DND-41 (cell line): Measurements from ENCODE around the gene STAT5B.
A peak's percentile ranks its signal among the peaks of the same experiment; 100 is the strongest.

Experiments
- ATAC-seq: fragments of 200-7000 bp; cut with Tn5 transposase; 3 replicates; pipeline ENCODE4 v1.9.1; 2021; ENCODE audit warnings: low read depth; ENCODE audit not compliant: insufficient read depth
- DNase-seq: peaks from one replicate; pipeline ENCODE4 v3.0.0-alpha.2; 2020
- H2AFZ ChIP-seq: 2 replicates; pipeline ENCODE4 v1.6.0; 2012; ENCODE audit warnings: low read depth, low read length
- H3K27ac ChIP-seq: 2 replicates; pipeline ENCODE4 v1.5.1; 2012; ENCODE audit warnings: low read length, inconsistent platforms
- H3K27me3 ChIP-seq: fragments of 200-600 bp; sonication (generic); 2 replicates; pipeline ENCODE4 v1.6.0; 2012; ENCODE audit warnings: low read length, mild to moderate bottlenecking, inconsistent platforms; ENCODE audit not compliant: insufficient read depth, poor library complexity
- H3K36me3 ChIP-seq: 2 replicates; pipeline ENCODE4 v1.5.1; 2012; ENCODE audit warnings: low read length, inconsistent platforms; ENCODE audit not compliant: insufficient read depth
- H3K4me1 ChIP-seq: 2 replicates; pipeline ENCODE4 v1.5.1; 2012; ENCODE audit warnings: mild to moderate bottlenecking, low read length; ENCODE audit not compliant: insufficient read depth
- H3K4me2 ChIP-seq: 2 replicates; pipeline ENCODE4 v1.6.0; 2012; ENCODE audit warnings: mild to moderate bottlenecking, moderate library complexity, low read length, inconsistent platforms; ENCODE audit not compliant: insufficient read depth
- H3K4me3 ChIP-seq, 2 experiments: fragments of 200-600 bp in 1 of 2; shearing (Covaris generic) in 1 of 2; 2 replicates each; pipeline ENCODE4 v1.5.1; 2012 to 2016; ENCODE audit warnings: inconsistent platforms in 2 of 2, low read length in 2 of 2, mild to moderate bottlenecking in 2 of 2, low read depth in 1 of 2, moderate library complexity in 1 of 2
- H3K79me2 ChIP-seq: 2 replicates; pipeline ENCODE4 v1.6.0; 2012; ENCODE audit warnings: low read length, inconsistent platforms; ENCODE audit not compliant: insufficient read depth
- H3K9ac ChIP-seq: 2 replicates; pipeline ENCODE4 v1.6.0; 2012; ENCODE audit warnings: low read depth, mild to moderate bottlenecking, inconsistent platforms, low read length, moderate library complexity
- H3K9me3 ChIP-seq: 2 replicates; pipeline ENCODE4 v1.5.1; 2012; ENCODE audit warnings: low read length, moderate library complexity, mild to moderate bottlenecking, inconsistent platforms; ENCODE audit not compliant: insufficient read depth, severe bottlenecking
- H4K20me1 ChIP-seq: 2 replicates; pipeline ENCODE4 v1.6.0; 2012; ENCODE audit warnings: low read length; ENCODE audit not compliant: insufficient read depth
- EZH2 ChIP-seq: IDR thresholded peaks from 3 replicates; pipeline ENCODE4 v1.6.1; 2012; ENCODE audit warnings: borderline replicate concordance, low read depth, mild to moderate bottlenecking, moderate library complexity, low read length, inconsistent platforms; ENCODE audit not compliant: severe bottlenecking
- TF ChIP-seq, protein P1 (sequence below): IDR thresholded peaks from 2 replicates; pipeline ENCODE4 v1.5.1; 2012; ENCODE audit warnings: borderline replicate concordance, low read length, moderate library complexity, mild to moderate bottlenecking; ENCODE audit not compliant: poor library complexity, severe bottlenecking; ENCODE audit errors: extremely low read depth

Gene STAT5B

DNA sequence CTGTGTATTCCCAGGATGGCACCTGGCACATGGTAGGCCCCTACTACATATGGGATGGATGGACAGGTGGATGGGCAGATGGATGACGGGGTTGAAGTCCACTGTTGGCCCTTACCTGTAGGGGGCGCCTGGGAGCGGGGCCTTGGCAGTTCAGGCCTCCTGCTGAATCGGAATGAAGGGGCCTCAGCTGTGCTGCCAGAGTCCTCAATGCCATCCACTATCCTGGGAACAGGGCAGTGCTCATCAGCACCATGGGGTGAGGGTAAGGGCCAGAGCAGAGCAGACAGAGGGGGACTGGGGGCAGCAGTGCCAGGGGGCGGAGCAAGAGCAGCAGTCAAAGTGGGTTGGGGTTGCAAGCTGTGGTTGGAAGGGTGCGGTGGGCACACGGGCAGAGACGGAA is 113.1 kb downstream of the STAT5B start:
- Histone ChIP-seq H3K27ac (no peak overlapping the region), H3K79me2 (no peaks in the 10 kb centered on the region), H3K4me1 (no peaks in the 10 kb centered on the region), H2AFZ (no peak overlapping the region), H4K20me1 (no peaks in the 10 kb centered on the region), H3K9ac (no peak overlapping the region), H3K4me2 (no peak overlapping the region), H3K4me3 (no peak overlapping the region), H3K36me3 (no peaks in the 10 kb centered on the region), H3K27me3 (no peaks in the 10 kb centered on the region), H3K9me3 (no peaks in the 10 kb centered on the region)
- TF ChIP-seq, protein P1, sequence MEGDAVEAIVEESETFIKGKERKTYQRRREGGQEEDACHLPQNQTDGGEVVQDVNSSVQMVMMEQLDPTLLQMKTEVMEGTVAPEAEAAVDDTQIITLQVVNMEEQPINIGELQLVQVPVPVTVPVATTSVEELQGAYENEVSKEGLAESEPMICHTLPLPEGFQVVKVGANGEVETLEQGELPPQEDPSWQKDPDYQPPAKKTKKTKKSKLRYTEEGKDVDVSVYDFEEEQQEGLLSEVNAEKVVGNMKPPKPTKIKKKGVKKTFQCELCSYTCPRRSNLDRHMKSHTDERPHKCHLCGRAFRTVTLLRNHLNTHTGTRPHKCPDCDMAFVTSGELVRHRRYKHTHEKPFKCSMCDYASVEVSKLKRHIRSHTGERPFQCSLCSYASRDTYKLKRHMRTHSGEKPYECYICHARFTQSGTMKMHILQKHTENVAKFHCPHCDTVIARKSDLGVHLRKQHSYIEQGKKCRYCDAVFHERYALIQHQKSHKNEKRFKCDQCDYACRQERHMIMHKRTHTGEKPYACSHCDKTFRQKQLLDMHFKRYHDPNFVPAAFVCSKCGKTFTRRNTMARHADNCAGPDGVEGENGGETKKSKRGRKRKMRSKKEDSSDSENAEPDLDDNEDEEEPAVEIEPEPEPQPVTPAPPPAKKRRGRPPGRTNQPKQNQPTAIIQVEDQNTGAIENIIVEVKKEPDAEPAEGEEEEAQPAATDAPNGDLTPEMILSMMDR = peak; percentile 74
- TF ChIP-seq EZH2 = no peak
- ATAC-seq (no peak; the same call in 2 of the 3 replicates), DNase-seq (peak; percentile 38)

DNA sequence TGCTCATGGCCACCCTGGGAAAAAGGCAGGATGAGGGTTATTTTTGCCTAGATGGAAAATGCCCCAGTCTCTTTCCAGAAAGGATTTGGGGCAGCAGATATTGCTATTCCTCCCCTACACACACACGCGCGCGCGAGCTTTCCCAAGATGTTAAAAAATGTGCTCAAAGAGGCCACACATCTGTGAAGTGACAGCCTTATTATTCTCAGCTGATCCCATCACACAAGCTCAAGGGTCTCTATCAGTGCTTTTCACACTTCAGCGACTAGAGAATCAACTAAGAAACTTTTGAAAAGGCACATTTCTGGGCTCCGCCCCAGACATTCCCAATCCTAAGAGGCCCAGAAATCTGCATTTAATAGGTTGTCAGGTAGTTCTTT is 115.7 kb downstream of the STAT5B start:
- H3K27me3 ChIP-seq = no peaks in the 10 kb centered on the region
- H3K4me1 ChIP-seq = peaks cover 7% of the 10 kb centered on the region
- no peaks in the 10 kb centered on the region for H3K36me3 ChIP-seq
- DNase-seq (no peak), ATAC-seq (no peak)
- no peak overlapping the region for H2AFZ ChIP-seq
- no peak overlapping the region for H3K4me3 ChIP-seq
- TF ChIP-seq EZH2 = no peak
- TF ChIP-seq, protein P1 = no peak
- no peak overlapping the region for H3K9ac ChIP-seq
- H4K20me1 ChIP-seq = no peaks in the 10 kb centered on the region
- no peaks in the 10 kb centered on the region for H3K79me2 ChIP-seq
- H3K9me3 ChIP-seq = no peaks in the 10 kb centered on the region
- no peak overlapping the region for H3K4me2 ChIP-seq
- H3K27ac ChIP-seq = no peak overlapping the region

DNA sequence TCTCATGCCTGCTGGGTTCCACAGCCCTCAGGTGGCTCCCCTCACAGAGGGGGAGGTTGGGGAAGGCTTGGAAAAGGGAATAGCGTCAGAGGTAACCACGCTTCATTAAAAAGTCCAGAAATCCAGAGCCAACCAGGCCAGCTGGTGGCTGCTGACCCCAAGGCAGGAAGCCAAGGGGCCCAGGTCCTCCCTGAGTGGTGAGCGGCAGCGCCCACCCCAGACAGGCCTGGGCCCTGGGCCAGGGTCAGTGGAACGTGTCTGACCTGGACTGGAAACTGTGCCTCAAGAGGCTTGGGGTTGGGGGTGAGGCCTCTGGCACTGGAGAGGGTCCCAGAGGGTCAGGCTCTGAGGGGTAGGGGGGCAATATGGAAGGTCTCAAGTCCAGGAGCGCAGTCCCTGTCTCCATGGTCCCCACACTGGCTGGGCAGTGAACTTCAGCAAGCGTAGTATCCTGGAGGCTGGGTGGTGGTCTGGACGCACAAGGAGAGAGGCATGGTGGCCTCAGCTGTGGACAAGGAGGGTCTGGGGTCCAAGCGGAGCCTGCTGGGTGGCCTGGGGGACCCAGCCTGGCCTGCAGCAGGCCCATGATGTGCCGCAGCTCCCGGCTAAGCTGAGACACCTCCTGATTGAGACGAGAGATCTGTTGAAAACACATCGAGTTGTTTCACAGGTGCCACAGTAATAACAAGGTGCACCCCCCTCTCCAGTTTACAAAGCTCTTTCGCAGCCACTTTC is 116.2 kb downstream of the STAT5B start:
- no peak overlapping the region for H3K4me3 ChIP-seq
- no peak for TF ChIP-seq EZH2
- TF ChIP-seq, protein P1 = no peak
- H3K9ac ChIP-seq = no peak overlapping the region
- H3K9me3 ChIP-seq = no peaks in the 10 kb centered on the region
- H3K4me2 ChIP-seq = no peak overlapping the region
- DNase-seq (no peak), ATAC-seq (no peak)
- H4K20me1 ChIP-seq = no peaks in the 10 kb centered on the region
- H3K27ac ChIP-seq = no peak overlapping the region
- no peak overlapping the region; the same call in 1 of the 2 replicates for H2AFZ ChIP-seq
- no peaks in the 10 kb centered on the region for H3K27me3 ChIP-seq
- no peaks in the 10 kb centered on the region for H3K36me3 ChIP-seq
- no peaks in the 10 kb centered on the region for H3K79me2 ChIP-seq
- peaks cover 11% of the 10 kb centered on the region for H3K4me1 ChIP-seq
